T-helper 22 cell (primary cell): ENCODE data around the gene FAM78B.
A peak's percentile ranks its signal among the peaks of the same experiment; 100 is the strongest.

Source experiments
- DNase-seq: peaks from one replicate; pipeline ENCODE4 v3.0.0-alpha.2; 2020; ENCODE audit warnings: low read depth

The FAM78B gene, protein sequence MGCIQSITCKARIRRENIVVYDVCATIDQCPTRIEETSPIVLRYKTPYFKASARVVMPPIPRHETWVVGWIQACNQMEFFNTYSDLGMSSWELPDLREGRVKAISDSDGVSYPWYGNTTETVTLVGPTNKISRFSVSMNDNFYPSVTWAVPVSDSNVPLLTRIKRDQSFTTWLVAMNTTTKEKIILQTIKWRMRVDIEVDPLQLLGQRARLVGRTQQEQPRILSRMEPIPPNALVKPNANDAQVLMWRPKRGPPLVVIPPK

DNA sequence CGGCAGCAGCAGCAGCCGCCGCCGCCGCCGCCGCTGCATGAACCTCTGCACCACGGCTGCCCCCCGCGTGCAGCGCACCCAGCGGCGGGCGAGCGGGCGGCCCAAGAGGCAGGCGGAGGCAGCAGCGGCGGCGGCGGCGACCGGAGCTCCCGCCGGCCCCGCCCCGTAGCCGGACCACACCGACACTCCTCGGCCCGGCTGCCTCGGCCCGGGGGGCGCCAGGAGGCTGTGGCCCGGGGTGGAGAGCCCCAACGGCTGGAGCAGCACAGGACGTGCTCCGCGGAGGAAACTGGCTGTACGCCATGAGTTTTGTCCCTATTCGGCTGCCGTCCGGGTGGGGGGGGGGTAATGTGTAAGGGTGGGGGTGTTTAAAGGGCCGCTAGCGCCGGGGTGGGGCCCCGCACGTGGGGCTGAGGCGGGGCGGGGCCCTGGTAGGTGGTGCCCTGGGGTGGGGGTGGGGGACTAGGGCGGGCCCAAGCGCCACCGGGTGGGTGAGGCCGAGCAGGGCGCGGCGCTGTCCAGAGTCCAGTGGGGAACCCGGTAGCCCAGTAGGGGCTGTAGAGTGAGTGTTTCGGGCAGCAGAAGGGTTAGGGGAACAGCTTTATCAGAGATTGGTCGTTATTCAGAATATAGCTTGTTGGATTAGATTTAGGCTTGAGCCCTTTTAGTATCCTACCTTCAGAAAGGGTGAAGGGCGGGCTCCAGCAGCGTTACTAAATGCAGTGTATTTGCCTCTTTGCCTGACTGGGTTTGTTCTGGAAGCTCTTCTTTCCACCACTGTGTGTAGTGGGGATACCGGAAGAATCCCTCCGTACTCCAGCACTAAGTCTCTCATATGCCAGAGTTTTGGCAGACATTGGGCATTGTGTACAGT lies at the start of gene FAM78B:
Gene FAM78B, minus strand, starts transcription at position 304 of the 874 bp plus-strand sequence. CDS start 753 bp downstream, outside the sequence.
- peak; percentile 1 for DNase-seq

DNA sequence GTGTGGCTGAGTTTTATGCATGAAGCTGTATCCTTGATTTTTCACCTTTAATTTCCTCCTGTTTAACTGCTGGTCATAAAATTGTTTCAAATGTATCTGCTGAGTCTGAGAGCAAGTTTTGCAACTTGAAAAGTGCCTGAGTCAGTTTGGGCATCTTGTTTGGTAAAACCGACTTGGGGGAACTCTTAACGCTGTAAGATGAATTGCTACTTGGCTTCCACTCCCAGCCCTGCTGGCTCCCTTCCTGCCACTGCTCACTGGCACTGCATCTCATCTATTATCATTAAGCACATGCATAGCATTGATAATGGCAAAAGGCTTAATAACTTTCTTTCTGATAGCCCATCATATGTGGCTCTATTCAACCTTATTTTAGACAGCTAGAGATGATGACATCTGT lies 35.7 kb upstream of the FAM78B start:
- DNase-seq = no peak

DNA sequence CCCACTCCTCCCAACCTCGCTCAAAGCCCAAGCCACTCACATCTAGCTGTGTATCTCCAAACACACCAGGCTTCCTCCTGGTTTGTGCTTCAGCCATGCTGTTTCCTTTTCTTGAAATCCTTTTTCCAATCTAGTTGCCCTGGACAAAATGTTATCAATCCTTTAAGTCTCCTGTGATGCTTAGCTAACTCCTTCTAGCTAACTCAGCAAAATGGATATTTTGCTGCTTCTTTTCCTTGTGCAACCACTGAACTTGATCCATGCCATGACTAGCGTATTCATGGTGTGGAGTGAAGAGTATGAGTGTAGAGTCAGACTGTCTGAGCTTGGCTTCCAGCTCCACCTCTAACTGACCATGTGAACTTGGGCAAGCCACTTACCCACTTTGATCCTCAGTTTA lies 33.9 kb upstream of the FAM78B start:
- DNase-seq = no peak

GRCh38 chr1:166197597-166197996 lies 30.8 kb upstream of the FAM78B start:
- DNase-seq = no peak

- DNase-seq = no peak
Observed at GRCh38 chr1:166197141-166197540, 30.3 kb upstream of the FAM78B start.

DNA sequence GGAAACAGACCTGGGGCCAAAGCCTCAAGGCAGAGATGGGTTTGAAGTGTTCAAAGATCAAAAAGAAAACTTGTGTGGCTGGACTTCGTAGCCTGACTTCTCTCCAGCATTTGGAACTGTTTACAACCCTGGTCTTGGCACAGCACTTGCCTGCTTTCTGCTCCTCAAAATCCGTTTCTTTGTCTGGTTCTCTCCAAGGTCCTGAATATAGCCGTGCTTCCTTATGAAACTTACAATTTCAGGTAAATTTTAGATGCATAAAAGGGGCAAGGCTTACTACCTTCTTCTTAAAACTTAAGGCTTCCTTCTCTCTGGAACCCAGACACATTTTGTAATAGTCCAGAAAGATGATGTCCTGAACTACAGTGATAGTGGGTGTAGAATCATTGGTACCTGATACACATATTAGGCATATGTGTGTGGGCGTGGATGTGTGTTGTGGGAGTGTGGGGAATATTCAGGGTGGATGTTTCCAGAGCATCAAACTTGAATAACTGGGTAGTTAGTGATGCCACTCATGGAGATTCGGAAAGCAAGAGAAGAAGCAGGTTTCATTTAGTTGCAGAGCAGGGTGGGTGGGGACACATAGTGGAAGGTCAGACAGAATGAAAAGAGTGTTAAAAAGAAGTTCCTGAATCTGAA lies 26.4 kb upstream of the FAM78B start:
- no peak for DNase-seq

GRCh38 chr1:166190400-166190799 lies 23.6 kb upstream of the FAM78B start:
- DNase-seq = no peak

DNA sequence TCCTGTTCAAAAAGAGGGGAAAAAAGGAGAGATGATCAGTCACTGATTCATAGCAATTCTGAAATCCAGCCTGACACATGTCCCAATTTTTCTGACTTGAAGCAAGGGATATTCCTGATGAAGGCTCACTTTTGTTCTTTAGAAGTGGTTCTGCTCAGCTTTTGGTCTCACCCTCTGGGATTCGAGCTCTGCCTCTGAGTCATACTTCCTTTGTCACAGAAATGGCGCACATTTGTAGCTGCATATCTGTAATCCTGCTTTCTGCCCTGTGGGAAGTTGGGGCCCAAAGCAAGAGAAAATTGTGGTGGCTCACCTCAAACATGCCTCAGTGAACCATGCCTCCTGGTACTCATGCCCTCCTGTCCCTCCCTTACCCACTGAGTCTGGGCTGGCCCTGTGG lies 22.3 kb upstream of the FAM78B start:
- DNase-seq = no peak

DNA sequence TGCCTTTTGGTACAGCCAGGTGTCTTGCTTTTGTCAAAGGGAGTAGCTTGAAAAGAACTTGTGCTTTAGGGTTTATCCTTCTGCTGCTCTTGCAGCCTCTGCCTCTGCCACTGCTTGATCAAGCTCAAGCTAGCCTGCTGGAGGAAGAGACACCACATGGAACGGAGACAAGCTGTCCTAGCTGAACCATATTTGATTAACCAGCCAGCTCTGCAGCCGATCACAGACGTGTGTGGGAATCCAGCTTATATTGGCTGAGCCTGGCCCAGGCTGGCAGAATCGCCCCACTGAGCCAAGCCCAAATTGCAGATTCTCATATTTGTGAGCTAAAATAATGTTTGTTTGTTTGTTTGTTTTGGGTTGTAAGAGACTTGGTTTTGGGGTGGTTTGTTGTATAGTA lies 18.7 kb upstream of the FAM78B start:
- no peak for DNase-seq

DNA sequence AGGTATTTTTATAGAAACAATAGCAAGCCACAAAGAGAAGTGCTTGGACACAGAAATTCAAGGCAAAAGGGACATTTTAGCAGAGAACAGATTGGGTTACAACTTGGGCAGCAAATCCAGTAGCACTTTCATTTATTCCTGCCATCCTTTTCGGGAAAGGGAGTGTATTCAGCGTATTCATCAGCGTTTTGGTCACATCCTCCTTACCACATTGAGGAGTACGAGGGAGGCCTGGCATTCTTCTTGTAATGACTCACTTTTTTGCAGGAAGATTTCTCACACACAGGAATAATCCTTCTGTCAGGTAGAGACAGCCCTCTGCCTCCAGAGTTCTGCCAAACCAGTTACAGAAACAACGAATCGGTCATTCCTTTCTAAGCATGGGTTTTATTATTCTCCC lies 18.1 kb upstream of the FAM78B start:
- DNase-seq = no peak

- no peak for DNase-seq
Observed at GRCh38 chr1:166184012-166184411, 17.2 kb upstream of the FAM78B start.

DNA sequence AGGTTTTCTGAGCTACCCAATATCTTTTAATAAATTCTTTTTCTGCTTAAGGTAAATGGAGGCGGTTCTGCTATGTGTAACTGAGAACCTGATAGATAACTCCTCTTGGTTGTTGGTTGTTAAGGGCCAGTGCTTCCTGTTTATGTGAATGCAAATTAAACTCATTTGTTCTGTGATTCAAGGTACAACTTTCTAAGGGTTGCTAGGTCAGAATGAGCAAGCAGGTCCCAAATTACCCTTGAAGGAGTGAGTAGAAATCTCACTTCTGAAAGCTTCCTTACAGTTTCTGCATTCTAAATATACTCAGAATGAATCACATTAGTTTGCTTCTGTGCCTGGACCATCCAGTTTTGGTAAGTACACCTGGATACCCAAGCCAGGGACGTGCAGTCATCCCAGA lies 15.5 kb upstream of the FAM78B start:
- DNase-seq = no peak

DNA sequence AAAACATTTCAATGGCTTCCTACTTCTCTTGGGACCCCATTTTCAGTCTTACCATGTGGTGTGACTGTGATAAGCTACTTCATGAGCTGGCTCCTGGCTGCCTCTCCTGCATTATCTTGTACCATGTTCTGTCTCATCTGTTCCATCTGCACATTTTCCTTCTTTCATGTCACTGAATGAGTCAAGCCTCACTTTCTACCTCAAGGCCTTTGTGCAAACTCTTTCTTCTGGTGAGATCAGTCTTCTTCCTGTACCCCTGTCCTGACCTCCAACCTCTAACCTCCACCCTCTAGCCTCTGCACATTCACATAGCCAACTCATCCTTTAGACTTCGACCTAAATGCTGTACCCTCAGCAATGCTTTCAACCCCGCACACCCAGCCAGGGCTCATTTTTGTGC lies 9.6 kb upstream of the FAM78B start:
- DNase-seq = no peak

DNA sequence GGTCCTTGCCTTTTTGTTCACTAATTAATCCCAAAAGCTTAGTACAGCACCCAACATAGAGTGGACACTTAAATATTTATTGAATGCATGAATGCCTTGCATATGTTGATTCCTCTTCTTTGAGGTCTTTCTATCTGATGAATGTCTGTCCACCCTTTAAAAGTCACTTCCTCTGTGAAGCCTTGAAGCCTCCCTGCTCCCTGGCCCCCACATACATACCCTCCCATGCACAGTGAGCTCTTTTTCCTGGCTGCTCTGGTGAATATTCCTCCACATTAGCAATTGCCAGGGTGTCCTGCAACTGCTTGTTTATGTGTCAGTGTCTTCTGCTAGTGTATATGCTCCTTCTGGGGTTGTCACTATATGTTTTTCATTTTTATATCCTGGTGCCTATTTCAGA lies 8.2 kb upstream of the FAM78B start:
- no peak for DNase-seq

GRCh38 chr1:166174108-166174507 lies 7.3 kb upstream of the FAM78B start:
- DNase-seq = no peak

- no peak for DNase-seq
Observed at GRCh38 chr1:166172106-166172505, 5.3 kb upstream of the FAM78B start.

- DNase-seq = no peak
Observed at GRCh38 chr1:166170726-166171125, 3.9 kb upstream of the FAM78B start.

- no peak for DNase-seq
Observed at GRCh38 chr1:166170075-166170474, 3.3 kb upstream of the FAM78B start.

- no peak for DNase-seq
Observed at GRCh38 chr1:166169182-166169581, 2.4 kb upstream of the FAM78B start.

GRCh38 chr1:166167572-166167925 lies 748 bp upstream of the FAM78B start:
- DNase-seq = no peak

DNA sequence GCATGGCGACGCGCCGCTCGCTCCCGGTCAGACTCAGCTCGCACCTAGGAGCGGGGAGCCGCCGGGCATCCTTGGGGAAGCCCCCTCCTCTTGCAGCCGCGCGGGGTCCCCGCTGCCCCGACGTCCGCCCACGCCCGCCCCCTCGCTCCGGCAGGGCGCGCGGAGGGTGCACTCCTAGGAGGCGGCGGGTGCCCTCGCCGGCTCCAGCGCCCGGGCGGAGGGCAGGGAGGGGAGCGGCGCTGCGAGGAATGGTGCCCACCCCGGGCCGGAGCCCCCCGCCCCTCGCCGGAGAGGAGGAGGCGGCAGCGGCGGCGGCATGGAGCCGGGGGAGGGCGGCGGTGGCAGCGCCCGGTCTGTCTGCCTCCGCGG lies 488 bp downstream of the FAM78B start:
- no peak for DNase-seq

DNA sequence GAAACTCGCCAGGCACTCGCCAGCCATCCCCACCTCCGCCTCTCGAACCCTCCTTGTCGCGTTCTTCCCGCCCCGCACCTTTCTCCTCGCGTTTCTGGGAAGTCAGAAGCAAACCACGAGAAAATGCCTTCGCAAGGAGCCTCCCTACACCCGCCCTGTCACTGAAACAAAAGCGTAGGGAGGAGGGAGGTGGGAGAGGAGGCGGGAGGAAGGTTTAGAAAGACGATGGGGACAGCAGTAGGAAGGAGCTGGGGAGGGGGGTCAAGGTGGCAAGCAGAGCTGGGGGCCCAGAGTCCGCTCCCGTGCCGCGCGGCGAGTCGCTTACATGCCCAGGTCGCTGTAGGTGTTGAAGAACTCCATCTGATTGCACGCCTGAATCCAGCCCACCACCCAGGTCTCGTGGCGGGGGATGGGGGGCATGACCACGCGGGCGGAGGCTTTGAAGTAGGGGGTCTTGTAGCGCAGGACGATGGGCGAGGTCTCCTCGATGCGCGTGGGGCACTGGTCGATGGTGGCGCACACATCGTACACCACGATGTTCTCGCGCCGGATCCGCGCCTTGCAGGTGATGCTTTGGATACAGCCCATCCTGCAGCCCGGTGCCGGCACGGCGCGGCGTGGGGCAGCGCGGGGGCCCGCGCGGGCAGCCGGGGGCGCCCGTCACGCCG lies 1.0 kb downstream of the FAM78B start:
- DNase-seq = no peak
